Stimulated activated memory B cell treated with anti-CD40 and anti-IgM and Interleukin-4, amounts not matched to agents 10 μg/mL and 1 μg/mL and 100 μg/mL, for 72 hours (primary cell): ENCODE results near the gene EXT2.

Experiments
- ATAC-seq: fragments of 150-1000 bp; cut with Tn5 transposase; 2 replicates; pipeline ENCODE4 v1.10.0; 2021
- H3K27ac Mint-ChIP-seq: one replicate; pipeline ENCODE4 v1.8.0; 2022; ENCODE audit warnings: mild to moderate bottlenecking, mixed read lengths
- H3K27me3 Mint-ChIP-seq: one replicate; pipeline ENCODE4 v1.8.0; 2022; ENCODE audit warnings: mixed read lengths
- H3K36me3 Mint-ChIP-seq: one replicate; pipeline ENCODE4 v1.8.0; 2022; ENCODE audit warnings: mixed read lengths
- H3K4me1 Mint-ChIP-seq: one replicate; pipeline ENCODE4 v1.8.0; 2022; ENCODE audit warnings: mixed read lengths
- H3K4me3 Mint-ChIP-seq: one replicate; pipeline ENCODE4 v1.8.0; 2022; ENCODE audit warnings: mild to moderate bottlenecking, moderate library complexity, mixed read lengths
- H3K9me3 Mint-ChIP-seq: one replicate; pipeline ENCODE4 v1.8.0; 2022; ENCODE audit warnings: mixed read lengths

EXT2 gene

DNA sequence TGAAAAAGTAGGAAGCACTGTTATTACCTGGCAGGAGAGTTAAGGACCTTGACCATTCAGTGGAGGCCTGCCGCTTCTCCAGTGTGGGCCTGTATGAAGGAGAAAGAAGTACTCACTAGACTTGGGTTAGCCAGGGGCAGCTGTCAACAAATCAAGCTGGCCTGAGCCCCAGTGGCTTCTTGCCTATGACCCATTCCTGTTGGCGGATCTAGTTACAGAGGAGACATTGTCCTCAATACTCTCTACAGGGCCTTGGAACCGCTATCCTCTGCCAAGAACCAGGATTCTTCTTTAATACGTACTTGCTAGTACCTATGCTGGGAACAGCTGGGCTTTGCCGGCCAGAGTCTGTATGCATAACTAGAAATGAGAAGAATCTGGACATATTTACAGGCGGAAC is 146.4 kb downstream of the EXT2 start:
- Mint-ChIP-seq H3K4me3 (no peak overlapping the region), H3K27ac (no peak overlapping the region), H3K36me3 (peaks cover 69% of the 10 kb centered on the region), H3K9me3 (no peaks in the 10 kb centered on the region), H3K4me1 (no peaks in the 10 kb centered on the region), H3K27me3 (no peaks in the 10 kb centered on the region)
- no peak for ATAC-seq

DNA sequence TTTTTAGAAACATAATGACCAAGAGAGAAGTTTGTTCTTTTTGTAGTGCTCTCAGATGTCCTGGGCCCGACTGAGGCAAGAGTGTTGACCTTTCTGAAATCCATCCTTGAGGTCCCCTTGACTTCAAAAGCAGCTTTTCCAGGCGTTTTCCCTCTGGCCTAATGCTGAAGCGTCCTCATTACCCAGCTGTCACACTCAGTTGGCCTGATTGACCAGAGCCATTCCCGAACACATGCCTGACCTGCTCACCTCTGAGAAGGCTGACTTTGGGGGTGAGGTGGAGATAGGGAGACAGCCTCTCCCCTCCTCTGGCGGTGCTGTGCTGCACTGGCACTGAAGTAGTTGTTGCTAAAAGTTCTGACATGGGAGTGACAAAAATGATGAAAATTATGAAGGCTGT is 147.6 kb downstream of the EXT2 start:
- Mint-ChIP-seq H3K27me3 (no peaks in the 10 kb centered on the region), H3K9me3 (no peaks in the 10 kb centered on the region), H3K4me3 (no peak overlapping the region), H3K4me1 (no peaks in the 10 kb centered on the region), H3K27ac (no peak overlapping the region), H3K36me3 (peaks cover 66% of the 10 kb centered on the region)
- no peak for ATAC-seq

DNA sequence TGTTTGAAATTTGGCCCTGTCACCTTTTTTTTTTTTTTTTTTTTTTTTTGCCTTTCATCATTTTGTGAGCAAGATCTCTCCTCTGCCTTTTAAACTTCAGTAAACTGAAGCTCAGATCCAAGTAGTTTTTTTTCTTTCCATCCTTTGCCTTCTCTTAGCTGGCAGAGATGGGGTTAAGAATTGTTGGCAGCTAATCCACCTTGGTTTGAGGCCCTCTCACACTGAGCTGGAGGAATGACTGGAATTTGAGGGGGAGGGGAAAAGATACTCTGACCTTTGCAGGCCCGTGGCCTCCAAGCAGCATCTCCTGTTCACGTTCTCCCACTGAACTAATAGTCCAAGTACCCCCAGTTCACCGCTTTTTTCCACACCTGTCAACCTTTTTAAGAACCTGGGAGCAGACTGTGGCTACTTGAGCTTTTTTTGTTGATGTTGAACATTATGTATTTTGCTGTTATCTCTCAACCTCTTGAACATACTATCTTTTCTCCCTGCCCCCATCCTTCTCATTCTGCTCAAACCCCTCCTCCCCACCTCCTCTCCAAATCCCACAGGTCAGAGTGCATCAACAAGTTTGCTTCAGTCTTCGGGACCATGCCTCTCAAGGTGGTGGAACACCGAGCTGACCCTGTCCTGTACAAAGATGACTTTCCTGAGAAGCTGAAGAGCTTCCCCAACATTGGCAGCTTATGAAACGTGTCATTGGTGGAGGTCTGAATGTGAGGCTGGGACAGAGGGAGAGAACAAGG is 148.3 kb downstream of the EXT2 start:
- no peaks in the 10 kb centered on the region for H3K27me3 Mint-ChIP-seq
- no peaks in the 10 kb centered on the region for H3K4me1 Mint-ChIP-seq
- H3K36me3 Mint-ChIP-seq = peaks cover 63% of the 10 kb centered on the region
- no peaks in the 10 kb centered on the region for H3K9me3 Mint-ChIP-seq
- H3K4me3 Mint-ChIP-seq = no peak overlapping the region
- no peak for ATAC-seq
- H3K27ac Mint-ChIP-seq = no peak overlapping the region

DNA sequence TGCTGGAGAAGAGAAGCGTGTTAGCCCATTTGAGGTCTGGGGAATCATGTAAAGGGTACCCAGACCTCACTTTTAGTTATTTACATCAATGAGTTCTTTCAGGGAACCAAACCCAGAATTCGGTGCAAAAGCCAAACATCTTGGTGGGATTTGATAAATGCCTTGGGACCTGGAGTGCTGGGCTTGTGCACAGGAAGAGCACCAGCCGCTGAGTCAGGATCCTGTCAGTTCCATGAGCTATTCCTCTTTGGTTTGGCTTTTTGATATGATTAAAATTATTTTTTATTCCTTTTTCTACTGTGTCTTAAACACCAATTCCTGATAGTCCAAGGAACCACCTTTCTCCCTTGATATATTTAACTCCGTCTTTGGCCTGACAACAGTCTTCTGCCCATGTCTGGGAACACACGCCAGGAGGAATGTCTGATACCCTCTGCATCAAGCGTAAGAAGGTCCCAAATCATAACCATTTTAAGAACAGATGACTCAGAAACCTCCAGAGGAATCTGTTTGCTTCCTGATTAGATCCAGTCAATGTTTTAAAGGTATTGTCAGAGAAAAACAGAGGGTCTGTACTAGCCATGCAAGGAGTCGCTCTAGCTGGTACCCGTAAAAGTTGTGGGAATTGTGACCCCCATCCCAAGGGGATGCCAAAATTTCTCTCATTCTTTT is 149.3 kb downstream of the EXT2 start:
- ATAC-seq = no peak
- H3K27me3 Mint-ChIP-seq = no peaks in the 10 kb centered on the region
- no peaks in the 10 kb centered on the region for H3K9me3 Mint-ChIP-seq
- no peak overlapping the region for H3K4me3 Mint-ChIP-seq
- H3K36me3 Mint-ChIP-seq = peaks cover 66% of the 10 kb centered on the region
- no peak overlapping the region for H3K27ac Mint-ChIP-seq
- no peaks in the 10 kb centered on the region for H3K4me1 Mint-ChIP-seq

DNA sequence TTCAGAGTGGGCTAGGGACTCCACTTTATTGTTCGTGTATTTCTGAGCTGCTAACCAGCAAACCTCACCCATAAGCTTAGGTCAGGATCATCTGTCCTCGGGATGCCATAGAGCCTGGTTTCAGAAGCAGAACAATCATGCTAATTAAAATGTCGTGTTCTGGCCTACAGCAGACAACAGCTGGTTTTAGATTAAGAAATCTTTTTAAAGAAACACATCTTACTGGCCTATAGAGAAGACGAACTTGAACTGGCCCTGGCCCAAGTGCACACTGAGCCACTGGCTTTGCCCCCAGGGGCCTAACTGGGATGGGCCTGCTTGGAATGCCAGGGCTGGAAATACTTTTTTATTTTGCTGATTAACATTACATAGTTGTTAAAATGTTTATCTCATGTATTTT is 151.2 kb downstream of the EXT2 start:
- Mint-ChIP-seq H3K36me3 (peaks cover 74% of the 10 kb centered on the region), H3K4me1 (no peaks in the 10 kb centered on the region), H3K27me3 (no peaks in the 10 kb centered on the region), H3K27ac (no peak overlapping the region), H3K4me3 (no peak overlapping the region), H3K9me3 (peaks cover under 1% of the 10 kb centered on the region)
- no peak for ATAC-seq

DNA sequence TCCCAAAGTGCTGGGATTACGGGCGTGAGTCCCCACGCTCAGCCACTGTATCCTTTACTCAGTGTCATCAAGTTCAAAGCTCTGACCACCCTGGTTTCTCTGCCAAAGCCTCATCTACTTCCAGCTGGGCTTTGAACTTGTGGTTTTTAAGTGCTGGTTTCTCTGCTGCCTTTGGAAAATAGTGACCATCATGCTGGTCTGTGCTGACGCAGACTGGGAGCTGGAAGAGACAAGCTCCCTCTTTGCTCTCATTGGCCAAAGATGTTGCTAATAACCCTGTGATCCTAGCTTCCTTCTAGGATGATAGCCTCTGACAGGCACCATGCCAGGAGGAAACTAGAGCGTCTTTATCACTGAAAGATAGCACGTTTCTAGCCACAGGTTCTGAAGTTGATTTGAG is 152.0 kb downstream of the EXT2 start:
- H3K9me3 Mint-ChIP-seq = peaks cover 8% of the 10 kb centered on the region
- peaks cover 74% of the 10 kb centered on the region for H3K36me3 Mint-ChIP-seq
- no peak for ATAC-seq
- no peaks in the 10 kb centered on the region for H3K4me1 Mint-ChIP-seq
- no peak overlapping the region for H3K4me3 Mint-ChIP-seq
- no peak overlapping the region for H3K27ac Mint-ChIP-seq
- no peaks in the 10 kb centered on the region for H3K27me3 Mint-ChIP-seq

- Mint-ChIP-seq H3K4me3 (no peak overlapping the region), H3K27me3 (no peaks in the 10 kb centered on the region), H3K27ac (no peak overlapping the region), H3K9me3 (peaks cover 14% of the 10 kb centered on the region), H3K4me1 (no peaks in the 10 kb centered on the region), H3K36me3 (peaks cover 77% of the 10 kb centered on the region)
- ATAC-seq = no peak
These were observed 152.6 kb downstream of the EXT2 start for GRCh38 chr11:44248109-44248508.

GRCh38 chr11:44250421-44250820 is 154.9 kb downstream of the EXT2 start:
- no peak overlapping the region for H3K4me3 Mint-ChIP-seq
- H3K9me3 Mint-ChIP-seq = peaks cover 18% of the 10 kb centered on the region
- H3K4me1 Mint-ChIP-seq = no peaks in the 10 kb centered on the region
- H3K27me3 Mint-ChIP-seq = no peaks in the 10 kb centered on the region
- H3K27ac Mint-ChIP-seq = no peak overlapping the region
- ATAC-seq = no peak
- peaks cover 63% of the 10 kb centered on the region for H3K36me3 Mint-ChIP-seq

DNA sequence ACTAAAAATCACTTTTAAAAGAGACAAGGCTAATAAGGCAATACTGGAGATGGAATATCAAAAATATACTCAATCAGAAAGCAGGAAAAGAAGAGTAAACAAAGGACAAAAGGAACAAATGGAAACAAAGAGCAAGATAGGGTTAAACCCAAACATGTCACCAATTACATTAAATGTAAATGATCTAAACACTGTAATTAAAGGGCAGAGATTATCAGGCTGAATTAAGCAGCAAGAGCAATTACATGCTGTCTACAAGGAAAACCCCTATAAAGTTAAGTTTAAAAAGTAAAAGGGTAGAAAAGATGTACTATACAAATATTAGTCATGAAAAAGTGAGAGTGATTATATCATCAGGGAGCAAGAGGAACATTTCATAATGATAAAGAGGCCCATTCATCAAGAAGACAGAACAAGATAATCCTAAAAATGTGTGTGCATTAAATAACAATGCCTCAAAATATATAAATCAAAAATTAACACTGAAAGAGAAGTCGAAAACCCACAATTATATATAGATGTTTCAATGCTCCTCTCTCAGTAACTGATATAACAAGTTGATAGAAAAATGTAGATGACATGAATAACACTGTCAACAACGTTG is 157.6 kb downstream of the EXT2 start:
- H3K36me3 Mint-ChIP-seq = peaks cover 48% of the 10 kb centered on the region
- H3K9me3 Mint-ChIP-seq = peaks cover 18% of the 10 kb centered on the region
- no peak overlapping the region for H3K27ac Mint-ChIP-seq
- no peak for ATAC-seq
- H3K27me3 Mint-ChIP-seq = no peaks in the 10 kb centered on the region
- peaks cover 7% of the 10 kb centered on the region for H3K4me1 Mint-ChIP-seq
- no peak overlapping the region for H3K4me3 Mint-ChIP-seq

- ATAC-seq = no peak
- peaks cover 7% of the 10 kb centered on the region for H3K4me1 Mint-ChIP-seq
- no peaks in the 10 kb centered on the region for H3K27me3 Mint-ChIP-seq
- peaks cover 18% of the 10 kb centered on the region for H3K9me3 Mint-ChIP-seq
- H3K27ac Mint-ChIP-seq = no peak overlapping the region
- H3K4me3 Mint-ChIP-seq = no peak overlapping the region
- peaks cover 26% of the 10 kb centered on the region for H3K36me3 Mint-ChIP-seq
These were observed 160.1 kb downstream of the EXT2 start for GRCh38 chr11:44255406-44256071.

DNA sequence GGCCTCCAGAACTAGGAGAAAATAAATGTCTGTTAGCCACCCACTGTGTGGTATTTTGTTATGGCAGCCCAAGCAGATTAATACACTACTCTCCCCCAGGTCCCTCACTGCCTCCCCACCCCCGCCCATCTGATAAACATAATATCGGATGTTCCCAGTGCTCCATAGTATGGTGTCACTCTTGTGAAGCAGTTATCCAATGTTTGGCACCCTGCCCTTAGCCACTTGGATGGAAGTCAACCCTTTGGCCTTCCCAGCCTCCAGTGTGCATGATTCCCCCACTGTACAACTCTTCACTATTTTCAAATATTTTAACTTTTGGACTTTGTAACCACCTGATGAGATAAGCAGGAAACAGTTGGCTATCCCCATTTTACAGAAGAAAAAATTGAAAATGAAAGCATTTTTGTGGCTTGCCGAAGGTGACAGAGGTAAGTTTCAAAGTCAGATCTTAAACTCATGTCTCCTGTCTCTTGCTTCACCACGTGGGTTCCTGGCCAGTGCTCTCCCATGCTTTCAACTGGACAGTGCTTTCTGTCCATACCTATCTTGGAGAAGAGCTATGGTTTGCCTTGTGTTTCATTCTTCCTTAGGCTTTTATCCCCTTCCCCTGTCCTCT is 161.3 kb downstream of the EXT2 start:
- Mint-ChIP-seq H3K4me3 (no peak overlapping the region), H3K4me1 (peaks cover 7% of the 10 kb centered on the region), H3K27me3 (no peaks in the 10 kb centered on the region), H3K27ac (no peak overlapping the region), H3K9me3 (peaks cover 17% of the 10 kb centered on the region), H3K36me3 (peaks cover 14% of the 10 kb centered on the region)
- no peak for ATAC-seq

DNA sequence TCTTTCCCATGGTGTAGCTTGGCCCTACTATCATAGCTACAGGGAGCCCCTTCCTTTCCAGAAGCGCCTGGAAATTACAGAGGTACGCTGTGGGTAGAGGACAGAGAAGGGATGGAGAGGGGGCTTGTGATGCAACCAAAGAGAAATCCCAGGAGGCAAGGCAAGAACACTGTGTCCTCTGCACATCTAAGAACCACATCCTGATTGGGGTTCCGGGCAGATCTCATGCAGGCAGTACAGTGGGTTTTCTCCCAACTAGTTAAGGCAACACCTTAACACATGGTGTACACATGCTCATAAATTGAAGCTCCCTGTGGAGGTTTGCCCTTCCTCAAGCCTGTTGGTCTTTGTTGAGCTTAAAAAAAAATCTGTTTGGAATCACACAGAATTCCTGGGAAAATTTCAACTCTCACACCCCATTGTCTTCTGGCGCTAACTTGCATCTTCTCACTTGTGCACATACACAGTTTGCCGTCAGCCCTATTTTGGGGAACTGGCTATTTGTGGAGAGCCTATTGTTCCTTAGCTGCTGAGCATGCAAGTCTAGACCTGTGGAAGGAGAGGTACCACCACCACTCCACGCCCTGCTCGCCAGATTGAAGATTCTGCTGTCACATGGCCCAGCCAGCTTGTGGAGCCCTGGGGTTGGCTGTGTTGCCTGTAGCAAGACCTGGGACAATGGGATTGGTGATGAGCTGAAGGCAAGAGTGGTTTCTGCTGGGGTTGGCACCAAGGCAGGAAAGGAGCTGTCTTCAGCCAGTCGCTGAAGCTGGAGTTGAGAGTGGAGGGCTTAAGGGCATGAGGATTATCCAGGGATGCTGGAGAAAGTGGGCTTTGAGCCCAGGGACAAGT is 162.1 kb downstream of the EXT2 start:
- Mint-ChIP-seq H3K9me3 (peaks cover 9% of the 10 kb centered on the region), H3K27ac (no peak overlapping the region), H3K27me3 (peaks cover 1% of the 10 kb centered on the region), H3K4me3 (no peak overlapping the region), H3K36me3 (peaks cover 6% of the 10 kb centered on the region), H3K4me1 (peaks cover 7% of the 10 kb centered on the region)
- ATAC-seq = no peak

DNA sequence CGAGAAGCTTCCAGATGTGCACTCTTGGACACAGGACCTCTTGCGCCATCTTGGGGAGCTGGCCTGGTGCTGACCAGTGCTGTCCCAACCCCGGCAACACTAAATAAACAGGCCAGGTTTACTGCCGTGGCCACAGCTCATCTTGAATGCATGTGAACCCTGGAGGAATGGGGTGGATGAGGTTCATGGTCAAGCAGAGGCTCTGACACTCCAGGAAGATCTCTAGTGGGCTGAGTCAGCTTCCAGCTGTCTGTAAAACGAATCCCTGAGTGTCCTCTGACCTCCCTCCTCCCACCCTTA is 162.7 kb downstream of the EXT2 start:
- Mint-ChIP-seq H3K27me3 (peaks cover 7% of the 10 kb centered on the region), H3K4me3 (no peak overlapping the region), H3K27ac (no peak overlapping the region), H3K9me3 (peaks cover 3% of the 10 kb centered on the region), H3K36me3 (peaks cover under 1% of the 10 kb centered on the region), H3K4me1 (peaks cover 7% of the 10 kb centered on the region)
- ATAC-seq = no peak

- peaks cover 7% of the 10 kb centered on the region for H3K4me1 Mint-ChIP-seq
- peaks cover 13% of the 10 kb centered on the region for H3K27me3 Mint-ChIP-seq
- ATAC-seq = no peak
- H3K9me3 Mint-ChIP-seq = peaks cover under 1% of the 10 kb centered on the region
- H3K27ac Mint-ChIP-seq = no peak overlapping the region
- H3K36me3 Mint-ChIP-seq = no peaks in the 10 kb centered on the region
- H3K4me3 Mint-ChIP-seq = no peak overlapping the region
These were observed 163.5 kb downstream of the EXT2 start for GRCh38 chr11:44258839-44259420.
